HG03575 (cell line): Measurements from ENCODE around the gene ZFP92.

ENCODE experiments used
- ATAC-seq: cut with Tn5 transposase; IDR thresholded peaks from one replicate; pipeline ENCODE4 v1.9.1; 2021; ENCODE audit not compliant: unreplicated experiment, insufficient number of reproducible peaks, low FRiP score; ENCODE audit errors: extremely low read depth

The ZFP92 gene

DNA sequence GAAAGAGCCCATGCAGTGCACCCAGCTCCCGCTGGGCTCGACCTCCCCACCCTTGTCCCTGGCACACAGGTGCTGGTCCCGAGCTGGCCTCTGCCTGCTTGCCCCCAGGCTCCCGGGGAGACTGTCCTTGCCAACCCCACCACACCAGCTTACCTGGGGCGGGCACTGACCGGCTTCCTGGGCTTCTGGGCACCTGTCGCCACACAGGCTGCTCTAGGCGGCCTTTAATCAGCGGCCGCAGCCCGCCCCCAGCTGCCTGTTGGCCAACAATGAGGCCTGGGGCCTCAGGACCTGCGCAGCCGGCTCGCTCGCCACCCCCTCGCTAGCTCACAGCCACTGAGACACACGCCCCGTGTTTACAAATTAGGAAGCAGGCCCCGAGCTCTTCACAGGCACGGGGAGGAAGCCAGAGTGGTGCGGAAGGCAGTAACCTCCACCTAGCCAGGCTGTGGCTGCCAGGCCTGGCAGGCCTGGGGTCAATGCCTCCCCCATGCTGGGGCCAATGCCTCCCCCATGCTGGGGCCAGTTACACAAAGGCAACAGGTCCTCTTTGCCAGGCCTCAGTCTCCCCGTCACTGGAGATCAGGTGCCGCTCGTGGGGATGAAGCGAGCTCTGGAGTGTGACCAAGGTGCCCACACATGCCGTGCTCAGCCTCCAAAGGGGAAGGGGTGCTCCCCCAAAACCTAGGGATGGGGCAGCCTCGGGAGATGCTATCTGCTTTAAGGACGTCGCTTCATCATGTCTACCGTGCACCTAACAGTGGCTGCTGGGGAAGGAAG is 34.8 kb downstream of the ZFP92 start, which contains the start of gene TREX2:
TSS of gene TREX2 (minus strand) at position 201 of the 780 bp plus-strand sequence. CDS start 626 bp downstream, outside the sequence.
- ATAC-seq: no peak

DNA sequence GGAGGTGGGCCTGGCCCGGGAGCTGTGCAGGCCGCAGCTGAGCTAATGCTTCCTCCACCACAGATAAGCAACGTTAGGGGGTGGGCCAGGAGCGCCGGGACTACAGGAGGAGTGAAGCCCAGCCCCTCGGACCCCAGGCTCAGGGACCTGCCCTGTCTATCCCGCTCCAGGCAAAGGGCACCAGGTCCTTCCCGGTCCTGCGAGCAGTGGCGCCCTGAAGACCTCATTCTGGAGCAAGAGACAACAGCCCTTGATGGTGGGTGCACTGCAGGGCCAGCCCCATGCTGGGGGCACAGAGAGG is 35.3 kb downstream of the ZFP92 start:
- ATAC-seq: no peak

DNA sequence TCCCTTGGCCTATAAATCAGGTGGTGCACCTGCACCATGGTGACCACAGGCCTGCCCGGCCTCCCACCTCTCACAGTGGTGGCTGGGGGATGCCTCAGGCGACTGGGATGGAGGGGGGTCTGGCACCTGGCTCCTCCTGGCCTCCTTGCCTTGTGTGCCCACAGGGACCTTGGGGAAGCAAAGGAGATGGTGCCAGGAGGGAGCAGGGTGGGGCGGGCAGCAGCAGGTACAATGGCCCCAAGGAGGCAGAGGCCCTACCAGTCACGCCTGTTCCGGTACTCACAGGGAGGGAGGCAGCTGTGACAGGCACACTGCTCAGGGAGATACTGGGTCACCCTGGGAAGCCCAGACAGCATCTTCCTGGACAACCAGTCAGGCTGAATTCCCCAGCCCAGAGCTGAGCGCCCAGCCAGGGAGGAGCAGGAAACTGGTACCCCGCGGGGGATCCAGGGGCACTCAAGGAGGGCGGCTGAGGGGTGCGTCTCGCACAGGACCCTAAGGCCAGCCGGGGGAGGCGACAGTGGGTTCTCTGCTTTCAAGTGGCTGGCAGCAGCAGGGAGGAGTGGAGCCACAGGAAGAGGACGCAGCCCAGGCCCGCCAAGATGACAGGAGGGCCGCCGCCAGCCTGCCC is 35.8 kb downstream of the ZFP92 start:
- no peak for ATAC-seq

DNA sequence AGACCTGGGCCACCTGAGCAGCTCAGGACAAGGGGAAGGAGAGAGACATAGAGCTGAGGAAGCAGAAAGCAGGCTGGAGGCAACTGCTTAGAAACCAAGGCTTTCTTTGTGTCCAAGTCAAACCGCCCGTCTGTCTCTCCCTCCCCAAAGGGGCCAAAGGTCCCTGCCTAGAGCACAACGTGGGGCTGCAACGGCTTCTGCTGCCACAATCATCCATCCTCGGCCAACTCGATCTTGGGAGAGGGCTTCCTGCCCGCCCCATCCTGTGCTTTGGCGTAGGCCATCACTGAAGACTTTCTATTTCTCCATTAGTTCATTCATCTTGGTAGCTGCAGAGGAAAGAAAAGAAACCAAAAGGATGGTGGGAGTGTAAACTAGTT is 36.3 kb downstream of the ZFP92 start:
- no peak for ATAC-seq

DNA sequence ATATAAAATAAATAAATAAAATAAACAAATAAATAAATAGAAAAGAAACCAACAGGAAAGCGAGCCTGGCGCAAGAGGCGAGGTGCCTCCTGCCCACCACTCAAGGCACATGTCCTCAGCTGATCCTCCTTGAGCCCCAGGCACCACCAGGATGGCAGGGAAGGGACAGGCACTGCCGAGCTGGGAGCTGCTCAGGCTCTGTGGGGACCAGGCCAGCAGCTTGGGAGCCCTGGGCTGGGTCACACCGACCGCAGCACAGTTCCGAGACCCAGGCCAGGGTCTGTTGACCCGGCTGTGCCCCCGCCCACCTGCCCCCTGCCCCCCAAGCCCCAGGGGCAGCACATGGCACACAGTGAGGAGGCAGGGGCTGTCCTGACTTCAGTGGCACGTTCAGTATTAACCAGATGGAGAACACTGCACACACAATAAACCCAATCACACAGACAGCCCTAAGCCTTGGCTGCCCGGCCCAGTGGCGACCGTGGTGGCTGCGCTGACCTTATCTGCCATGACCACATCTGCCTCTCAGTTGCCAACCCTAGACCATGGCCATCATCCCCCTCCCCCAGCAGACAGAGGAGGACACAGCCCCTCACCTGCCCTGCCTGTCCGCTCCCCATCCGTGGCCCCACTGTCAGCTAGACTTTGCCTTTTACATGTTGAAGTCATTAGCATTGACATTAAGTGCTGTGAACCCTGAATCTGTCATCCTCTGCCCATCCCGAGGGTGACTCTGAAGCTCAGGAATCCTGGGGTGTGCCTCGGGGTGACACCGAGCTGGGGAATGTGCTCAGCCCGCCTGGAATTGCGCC is 37.5 kb downstream of the ZFP92 start:
- no peak for ATAC-seq

DNA sequence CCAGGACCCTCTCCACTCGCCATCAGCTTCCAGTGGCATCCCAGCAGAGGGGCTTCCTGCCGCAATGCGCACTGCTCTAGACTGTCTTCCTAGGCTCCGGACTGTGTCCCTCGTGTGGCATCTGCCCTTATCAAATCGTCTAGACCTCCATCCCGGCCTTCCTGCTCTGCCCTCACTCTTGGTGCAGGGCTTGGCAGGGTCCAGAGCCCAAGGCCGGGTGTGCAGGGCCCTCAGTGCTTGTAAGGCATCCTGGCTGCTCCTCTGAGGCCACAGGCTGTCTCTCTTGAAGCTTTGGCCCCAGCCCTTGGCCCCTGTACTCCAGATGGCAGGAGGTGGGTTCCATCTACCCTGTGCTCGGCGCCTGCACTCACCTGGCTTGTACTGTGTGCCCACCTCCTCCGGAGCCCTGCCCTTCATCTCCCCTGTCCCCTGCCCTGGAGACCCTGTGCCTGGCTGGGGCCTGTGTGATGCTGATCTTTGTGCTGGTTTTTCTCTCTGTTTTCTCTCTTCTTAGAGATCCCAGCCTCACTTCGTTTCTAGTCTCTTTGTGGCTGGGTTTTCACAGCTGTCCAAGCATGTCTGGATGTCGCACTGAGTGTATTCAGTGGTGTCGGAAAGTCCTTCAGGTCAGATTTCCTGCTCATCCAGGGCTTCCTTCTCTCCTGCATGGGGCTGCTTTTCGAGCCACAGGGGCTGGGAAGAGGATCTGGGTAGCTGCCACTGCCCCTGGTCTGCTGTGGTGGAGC is 38.3 kb downstream of the ZFP92 start:
- no peak for ATAC-seq

DNA sequence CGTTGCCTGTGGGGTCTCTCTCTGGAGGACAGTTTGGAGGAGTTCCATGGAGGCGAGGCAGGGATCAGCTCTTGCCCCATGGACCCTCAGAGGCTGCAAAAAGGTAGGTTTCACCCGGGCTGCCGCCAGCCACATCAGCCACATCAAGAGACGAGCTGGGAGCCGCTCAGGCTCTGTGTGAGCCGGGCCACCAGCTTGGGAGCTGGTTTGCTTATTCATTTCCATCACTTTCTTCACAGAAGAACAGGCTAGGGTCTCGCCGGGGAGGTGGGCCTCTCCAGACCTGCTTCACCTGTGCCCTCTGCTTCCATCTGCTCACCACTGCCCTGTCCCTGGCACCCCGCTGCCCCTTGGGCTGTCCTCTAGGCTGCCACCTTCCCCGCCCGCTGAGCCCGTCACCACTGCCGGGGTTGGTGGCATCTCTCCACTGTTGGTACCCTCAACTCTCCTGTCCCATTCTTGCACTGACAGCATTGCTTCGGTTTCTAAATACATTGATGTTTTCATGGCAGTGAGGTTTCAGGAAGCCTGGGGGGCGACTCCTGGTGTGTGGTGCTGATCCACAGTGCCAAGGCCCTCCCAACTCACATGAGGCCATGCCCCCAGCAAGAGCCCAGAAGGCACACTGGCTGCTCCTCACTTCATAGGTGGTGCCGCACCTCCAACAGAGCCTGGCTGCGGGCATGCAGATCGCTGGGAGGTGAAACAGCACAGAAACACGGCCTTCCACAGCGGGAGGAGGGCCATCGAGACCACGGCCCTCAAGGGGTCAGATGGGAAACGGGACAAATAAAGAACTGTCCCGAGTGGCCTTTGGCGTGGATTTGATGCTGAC is 39.1 kb downstream of the ZFP92 start:
- no peak for ATAC-seq

DNA sequence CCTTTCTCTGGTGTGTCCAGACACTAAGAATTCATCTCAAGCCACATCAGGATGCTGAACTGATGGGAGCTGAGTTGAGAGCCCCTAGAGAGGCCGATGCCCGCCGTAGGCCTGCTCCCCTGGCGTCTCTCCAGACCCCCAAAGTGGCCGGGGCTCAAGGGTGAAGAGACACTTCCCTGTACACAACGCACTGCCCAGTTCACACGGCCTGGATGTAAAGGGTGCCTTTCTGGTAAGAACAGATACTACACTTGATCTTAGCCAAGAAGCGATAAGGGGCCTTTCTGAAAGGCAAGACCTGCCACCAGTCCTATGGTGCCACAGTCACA is 39.6 kb downstream of the ZFP92 start:
- no peak for ATAC-seq

DNA sequence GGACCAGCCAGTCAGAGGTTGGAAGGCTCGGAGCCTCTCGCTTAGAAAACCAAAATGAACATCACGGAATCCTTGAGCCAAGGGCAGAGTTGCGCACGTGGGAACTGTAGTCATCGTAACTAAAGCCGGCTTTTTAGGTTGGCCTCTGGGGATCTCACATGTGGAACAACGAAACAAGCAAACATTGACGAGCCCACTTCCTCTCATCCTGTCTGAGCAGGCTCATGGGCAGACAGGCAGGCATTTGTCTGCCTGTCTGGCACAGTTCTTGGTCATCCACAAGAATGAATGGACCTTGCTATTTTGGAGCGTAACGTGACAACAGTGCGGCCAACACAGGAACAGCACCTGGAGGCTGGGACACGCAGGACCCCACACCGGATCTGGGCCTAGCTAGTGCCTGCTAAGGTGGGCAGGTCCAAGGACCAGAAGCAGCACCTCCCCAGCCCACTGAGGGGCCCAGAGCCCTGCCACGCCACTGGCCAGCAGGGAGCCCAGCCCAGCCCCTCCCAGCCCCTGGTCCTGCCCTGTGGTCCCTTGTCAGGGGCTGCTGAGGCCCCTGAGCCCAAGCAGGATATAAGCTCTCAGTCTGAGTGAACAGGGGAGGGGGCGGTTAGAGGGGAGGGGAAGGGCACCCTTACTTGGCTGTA is 43.8 kb downstream of the ZFP92 start:
- ATAC-seq: no peak

DNA sequence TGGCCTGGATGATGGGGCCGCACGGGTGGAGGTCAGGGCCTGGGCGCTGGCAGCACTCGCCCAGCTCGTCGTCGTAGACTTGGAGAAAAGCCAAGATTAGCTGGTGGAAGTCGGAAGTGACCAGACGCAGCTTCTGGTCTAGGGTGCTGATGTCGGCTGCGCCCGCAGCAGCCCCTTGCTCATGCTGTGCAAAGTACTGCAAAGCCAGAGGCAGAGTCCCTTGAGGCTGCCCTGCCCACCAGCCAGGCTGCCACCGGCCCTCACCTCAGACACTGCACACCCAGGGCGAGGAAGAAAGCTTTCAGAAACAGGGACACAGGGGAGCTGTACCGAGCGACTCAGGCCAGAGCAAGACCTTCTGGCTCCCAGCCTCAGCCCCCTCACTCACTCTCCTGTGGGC is 44.3 kb downstream of the ZFP92 start:
- ATAC-seq: no peak

DNA sequence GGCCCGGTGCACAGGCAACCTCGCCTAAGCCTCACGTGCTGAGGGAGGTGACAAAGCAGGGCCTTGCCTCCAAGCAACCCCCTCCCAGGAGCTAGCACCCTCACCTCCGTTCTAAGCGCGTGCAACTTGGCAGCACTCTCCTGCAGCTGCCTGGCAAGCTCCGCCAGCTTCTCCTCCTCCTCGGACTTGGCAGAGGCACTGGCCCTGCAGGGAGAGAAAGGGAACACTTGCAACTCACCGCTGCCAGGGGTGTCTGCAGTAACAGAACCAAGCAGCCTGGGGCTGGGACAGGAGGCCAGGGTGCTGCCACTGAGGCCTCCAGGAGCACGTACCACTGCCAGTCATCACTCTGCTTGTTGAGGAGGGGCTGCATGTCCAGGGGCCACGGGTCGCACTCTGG is 44.9 kb downstream of the ZFP92 start:
- ATAC-seq: no peak

DNA sequence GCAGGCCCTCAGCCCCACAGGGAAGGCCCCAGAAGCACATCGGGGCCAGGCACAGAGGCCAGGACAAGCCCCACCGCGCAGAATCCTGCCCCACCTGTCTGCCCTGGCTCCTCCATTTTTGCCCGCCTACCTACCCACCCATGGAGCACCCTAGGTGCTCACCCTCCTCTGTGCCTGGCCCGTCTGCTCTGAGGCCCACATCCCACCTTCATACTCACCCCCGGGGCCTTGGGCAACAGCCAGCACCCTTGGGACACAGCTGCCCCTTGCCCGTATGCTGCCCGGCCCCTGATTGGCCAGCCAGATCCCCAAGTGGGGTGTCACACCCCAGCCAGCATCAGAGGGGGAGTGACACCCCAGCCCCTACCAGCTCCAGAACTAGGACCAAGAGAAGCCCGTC is 45.4 kb downstream of the ZFP92 start:
- no peak for ATAC-seq

DNA sequence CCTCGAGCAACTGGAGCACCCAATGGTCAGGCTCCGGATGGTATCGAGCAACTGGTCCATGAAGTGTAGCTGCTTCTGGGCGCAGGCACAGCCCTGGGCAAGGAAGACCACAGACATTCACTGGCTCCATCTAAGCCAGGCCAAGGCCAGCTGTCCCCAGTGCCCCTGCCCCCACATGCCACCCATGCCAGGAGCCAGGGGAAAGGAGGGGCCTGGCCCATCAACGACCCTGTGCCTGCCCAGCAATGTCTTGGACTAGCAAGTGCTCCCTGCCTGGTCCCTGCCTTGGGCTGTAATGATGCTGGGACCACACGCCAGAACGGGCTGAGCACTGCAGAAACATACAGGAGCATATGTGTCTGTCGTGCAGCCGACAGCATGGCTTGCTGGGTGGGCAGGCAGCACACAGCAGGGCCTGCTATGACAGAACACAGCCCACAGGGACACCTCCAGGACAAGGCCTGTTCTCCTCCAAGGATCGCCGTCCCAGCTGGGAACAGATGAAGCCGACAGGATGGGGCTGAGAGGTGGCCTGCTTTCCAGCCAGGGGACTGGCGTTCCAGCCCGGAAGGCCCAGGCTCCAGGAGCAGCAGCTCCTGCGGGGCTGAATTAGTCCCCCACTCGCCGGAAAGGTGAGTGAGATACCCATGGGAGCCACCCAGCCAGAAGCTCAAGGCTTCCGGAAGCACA is 46.0 kb downstream of the ZFP92 start:
- ATAC-seq: no peak

DNA sequence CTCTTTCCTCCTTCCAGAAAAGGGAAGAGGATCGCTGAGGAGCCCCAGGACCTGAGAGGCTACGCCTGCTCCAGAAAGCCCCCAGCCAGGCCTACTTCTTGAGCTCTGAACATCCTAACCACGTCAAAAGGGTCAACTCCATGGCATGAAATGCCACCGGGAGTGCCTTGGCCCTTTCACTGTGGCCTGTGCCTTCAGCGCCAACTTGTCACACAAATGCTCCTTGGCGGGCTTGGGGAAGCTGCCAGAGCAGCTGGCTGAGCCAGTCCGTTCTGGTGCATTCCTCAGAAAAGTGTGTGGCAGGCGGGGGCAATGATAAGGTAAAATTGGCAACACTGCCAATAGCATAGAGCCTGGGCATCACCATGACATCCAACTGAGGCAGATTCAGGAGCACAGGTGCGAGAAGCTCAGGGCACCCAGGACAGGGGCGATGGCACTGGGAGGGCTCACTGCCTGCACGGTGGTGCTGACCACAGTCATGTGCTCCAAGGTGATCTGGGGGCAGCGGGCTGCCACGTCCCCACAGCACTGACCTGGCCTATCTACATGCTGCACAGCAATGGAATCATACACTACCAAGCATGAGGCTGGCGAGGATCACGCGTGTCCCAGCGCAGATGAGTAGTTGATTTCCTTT is 46.7 kb downstream of the ZFP92 start:
- no peak for ATAC-seq

DNA sequence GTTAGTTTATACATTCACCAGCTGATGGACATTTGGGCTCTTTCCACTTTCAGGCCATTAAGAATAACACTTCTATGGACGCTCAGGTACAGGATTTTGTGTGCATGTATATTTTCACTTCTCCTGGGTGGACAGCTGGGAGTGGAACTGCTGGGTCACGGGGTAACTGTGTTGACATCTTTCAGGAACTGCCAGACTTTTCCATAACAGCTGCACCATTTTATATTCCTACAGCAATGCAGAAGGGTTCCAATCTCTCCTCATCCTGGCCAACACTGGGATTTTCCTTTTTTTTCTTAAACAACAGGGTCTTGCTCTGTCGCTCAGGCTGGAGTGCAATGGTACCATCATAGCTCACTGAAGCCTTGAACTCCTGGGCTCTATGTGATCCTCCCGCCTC is 47.2 kb downstream of the ZFP92 start:
- ATAC-seq: no peak

DNA sequence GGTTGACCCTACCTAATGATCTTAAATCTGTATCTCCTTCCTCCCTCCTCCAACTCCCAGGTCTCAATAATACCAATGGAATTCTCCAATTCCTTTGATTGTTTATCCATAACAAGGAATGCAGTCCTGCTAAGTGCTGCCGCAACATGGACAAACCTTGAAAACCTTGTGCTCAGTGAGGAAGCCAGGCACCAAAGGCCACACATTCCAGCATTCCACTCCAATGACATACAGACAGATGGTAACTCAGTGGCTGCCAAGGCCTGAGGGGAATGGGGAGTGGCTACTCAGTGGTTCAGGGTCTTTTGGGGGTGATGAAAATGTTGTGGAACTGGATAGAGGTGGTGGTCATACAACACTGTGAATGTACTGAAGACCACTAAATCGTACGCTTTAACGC is 48.7 kb downstream of the ZFP92 start:
- ATAC-seq: no peak

DNA sequence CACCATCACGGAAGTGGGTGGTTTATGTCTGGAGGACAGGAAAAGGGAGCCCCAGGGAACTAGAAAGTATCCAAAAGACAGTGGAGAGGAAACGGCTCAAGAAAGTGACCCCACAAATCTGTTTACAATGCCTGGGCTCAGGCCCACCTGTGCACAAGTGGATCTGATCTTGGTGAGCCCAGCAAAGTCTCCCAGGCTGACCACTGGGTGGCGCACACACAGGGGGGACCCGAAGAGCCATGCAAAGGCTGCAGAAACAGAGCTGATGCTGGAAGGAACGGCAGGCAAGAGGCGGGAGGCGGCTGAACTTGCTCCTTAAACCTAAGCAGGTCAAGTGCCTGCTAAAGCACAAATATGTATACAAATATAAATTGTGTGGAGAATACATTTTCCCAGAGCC is 49.6 kb downstream of the ZFP92 start:
- ATAC-seq: no peak
